SK-N-SH (cell line): ENCODE data around the gene PBRM1. TPM values are rescaled to one million over a fixed set of nuclear protein-coding genes. Genes with fewer than 3 reads are reported as not detected.

Experiments
- CTCF ChIA-PET: fragments of 300-600, 350-600 bp; formaldehyde crosslinking; extraction: SDS; loops from one replicate; lab custom pipeline; 2021; lab: Yijun Ruan, JAX
- POLR2A ChIA-PET: fragments of 350-600 bp; sonication (Branson Sonifier 250); formaldehyde crosslinking; extraction: SDS; loops from one replicate; lab custom pipeline; 2020; ENCODE audit warnings: antibody characterized with exemption, inconsistent platforms; lab: Yijun Ruan, JAX
- DNase-seq: peaks from one replicate; pipeline ENCODE4 v3.0.0; 2012
- H2AFZ ChIP-seq: fragments of 200-600 bp; sonication (generic); 2 replicates; pipeline ENCODE4 v1.8.1; 2016; ENCODE audit warnings: antibody characterized with exemption, mild to moderate bottlenecking, low read depth
- H3F3A ChIP-seq: fragments of 200-600 bp; sonication (generic); replicated peaks from 2 replicates; pipeline ENCODE3; 2016; ENCODE audit warnings: antibody characterized with exemption, mild to moderate bottlenecking; ENCODE audit not compliant: insufficient read depth
- H3K27ac ChIP-seq, 2 experiments: fragments of 200-500 bp in 1 of 2; fragments of 200-600 bp in 1 of 2; sonication (Bioruptor generic) in 1 of 2; sonication (generic), shearing (Covaris generic) in 1 of 2; 2 replicates each; pipeline versions ENCODE4 v1.5.1 to v1.6.1; 2014 to 2016; ENCODE audit warnings: low read depth in 2 of 2, inconsistent platforms in 1 of 2, low read length in 1 of 2, mild to moderate bottlenecking in 1 of 2, mixed read lengths in 1 of 2
- H3K27me3 ChIP-seq: fragments of 200-600 bp; sonication (generic), shearing (Covaris generic); 2 replicates; pipeline ENCODE4 v1.6.1; 2016; ENCODE audit warnings: mixed run types; ENCODE audit not compliant: insufficient read depth
- H3K36me3 ChIP-seq, 2 experiments: fragments of 200-500 bp in 1 of 2; fragments of 200-600 bp in 1 of 2; sonication (Bioruptor generic) in 1 of 2; sonication (generic) in 1 of 2; replicated peaks in 1 of 2; 2 replicates each; pipeline versions ENCODE3 to v1.5.1; 2014 to 2016; ENCODE audit warnings: low read length in 1 of 2, mild to moderate bottlenecking in 1 of 2; ENCODE audit not compliant: insufficient read depth in 2 of 2, control insufficient read depth in 1 of 2
- H3K4me1 ChIP-seq, 2 experiments: fragments of 200-500 bp in 1 of 2; fragments of 200-600 bp in 1 of 2; sonication (Bioruptor generic) in 1 of 2; sonication (generic), shearing (Covaris generic) in 1 of 2; 2 replicates each; pipeline versions ENCODE4 v1.5.1 to v1.6.1; 2014 to 2016; ENCODE audit warnings: low read depth in 1 of 2, low read length in 1 of 2, mixed run types in 1 of 2; ENCODE audit not compliant: insufficient read depth in 2 of 2, control insufficient read depth in 1 of 2
- H3K4me2 ChIP-seq: fragments of 200-600 bp; sonication (generic), shearing (Covaris generic); 2 replicates; pipeline ENCODE4 v1.6.1; 2017; ENCODE audit warnings: mixed run types
- H3K4me3 ChIP-seq, 2 experiments: fragments of 200-500 bp in 1 of 2; fragments of 200-600 bp in 1 of 2; sonication (Bioruptor generic) in 1 of 2; sonication (generic), shearing (Covaris generic) in 1 of 2; 2 replicates each; pipeline versions ENCODE4 v1.5.1 to v1.8.1; 2014 to 2016; ENCODE audit warnings: low read depth in 2 of 2, inconsistent platforms in 1 of 2, low read length in 1 of 2, mild to moderate bottlenecking in 1 of 2, mixed read lengths in 1 of 2, moderate library complexity in 1 of 2
- H3K79me2 ChIP-seq: fragments of 200-600 bp; sonication (generic); 2 replicates; pipeline ENCODE4 v1.8.1; 2017; ENCODE audit warnings: mild to moderate bottlenecking; ENCODE audit not compliant: insufficient read depth
- H3K9ac ChIP-seq: fragments of 200-600 bp; sonication (generic); 2 replicates; pipeline ENCODE4 v1.6.1; 2017; ENCODE audit warnings: mixed run types
- H3K9me2 ChIP-seq: fragments of 200-600 bp; sonication (generic); 2 replicates; pipeline ENCODE4 v1.6.1; 2017; ENCODE audit warnings: mixed run types
- H3K9me3 ChIP-seq: fragments of 200-600 bp; sonication (generic); 2 replicates; pipeline ENCODE4 v1.6.1; 2017; ENCODE audit warnings: mixed run types, mild to moderate bottlenecking, moderate library complexity
- H4K20me1 ChIP-seq: fragments of 200-600 bp; sonication (generic); 2 replicates; pipeline ENCODE4 v1.6.1; 2017; ENCODE audit warnings: mild to moderate bottlenecking, mixed run types; ENCODE audit not compliant: insufficient read depth
- FOSL2 ChIP-seq: IDR thresholded peaks from 2 replicates; pipeline ENCODE4 v1.4.0; 2012; ENCODE audit warnings: low read depth, mild to moderate bottlenecking, moderate library complexity, borderline replicate concordance
- GABPA ChIP-seq: IDR thresholded peaks from 2 replicates; pipeline ENCODE4 v1.4.0; 2012; ENCODE audit warnings: low read depth, mild to moderate bottlenecking
- IRF3 ChIP-seq: fragments of 150-350 bp; IDR thresholded peaks from 2 replicates; pipeline ENCODE4 v1.6.1; 2016; ENCODE audit warnings: mild to moderate bottlenecking, low read depth, low read length
- JUND ChIP-seq: IDR thresholded peaks from 2 replicates; pipeline ENCODE4 v1.4.0; 2012
- RXRA ChIP-seq: IDR thresholded peaks from 2 replicates; pipeline ENCODE4 v1.4.0; 2012; ENCODE audit warnings: low read depth, mild to moderate bottlenecking, borderline replicate concordance
- TEAD4 ChIP-seq: IDR thresholded peaks from 2 replicates; pipeline ENCODE4 v1.4.0; 2012; ENCODE audit warnings: mild to moderate bottlenecking, borderline replicate concordance; ENCODE audit not compliant: insufficient read depth
- USF2 ChIP-seq: fragments of 150-350 bp; IDR thresholded peaks from 2 replicates; pipeline ENCODE4 v1.6.1; 2017; ENCODE audit warnings: antibody characterized with exemption, low read length, low read depth, borderline replicate concordance
- whole genome bisulfite sequencing: methylation state at CpG from one replicate; pipeline ENCODE4 v1.1.6; 2017; ENCODE audit warnings: low lambda C conversion rate; 5-methylcytosine and 5-hydroxymethylcytosine counted together
- polyA plus RNA-seq, 3 experiments: library from polyadenylated mRNA; depleted of rRNA; stranded (reverse); fragments of >200 nt; gene quantifications; 2 replicates each; pipeline ENCODE4 v1.2.3, GENCODE V29; 2012

The PBRM1 gene
- polyA plus RNA-seq, 1 of the 3 experiments (the other 2 are of a cell fraction), result 14.3 TPM

GRCh38 chr3:52557011-52557960 is 128.4 kb downstream of the PBRM1 start:
- no peaks in the 10 kb centered on the region for H3K9me2 ChIP-seq
- POLR2A ChIA-PET, result interaction anchor here (0.7 kb wide), 1 partner anchor 77 kb away, joined by 3 read pairs; no protein-coding TSS in a partner anchor
- peaks cover 7% of the 10 kb centered on the region for H3F3A ChIP-seq
- peaks cover 61 to 79% of the 10 kb centered on the region in 2 experiments for H3K36me3 ChIP-seq
- no peak overlapping the region for H2AFZ ChIP-seq
- H3K79me2 ChIP-seq, result no peaks in the 10 kb centered on the region
- CTCF ChIA-PET, result interaction anchor here (0.9 kb wide), 1 partner anchor 85 kb away, joined by 3 read pairs; no protein-coding TSS in a partner anchor
- no peak for DNase-seq
- H3K4me2 ChIP-seq, result no peak overlapping the region
- H4K20me1 ChIP-seq, result 0 out of 2 replicates have a peak, but pooled peaks cover 4% of the 10 kb centered on the region
- peaks cover 7 to 8% of the 10 kb centered on the region in 2 experiments; a peak in 2 of 4 replicates for H3K4me1 ChIP-seq
- 93% methylated on average over 9 of the region's 9 CpGs for WGBS
- no peak overlapping the region for H3K9ac ChIP-seq
- TF ChIP-seq RXRA, result no peak
- TF ChIP-seq FOSL2, result no peak
- no peak for TF ChIP-seq GABPA
- TF ChIP-seq, all 33 proteins: peak for 0
- Histone ChIP-seq H3K9me3 (no peaks in the 10 kb centered on the region), H3K4me3 (no peak overlapping the region), H3K27me3 (no peaks in the 10 kb centered on the region), H3K27ac (no peak overlapping the region; a peak in 2 of 4 replicates)

GRCh38 chr3:52555056-52555455 is 130.7 kb downstream of the PBRM1 start:
- Histone ChIP-seq H3K36me3 (peaks cover 57 to 81% of the 10 kb centered on the region in 2 experiments), H3K4me3 (no peak overlapping the region), H3K27me3 (no peaks in the 10 kb centered on the region), H3K9me2 (no peaks in the 10 kb centered on the region), H3K9ac (no peak overlapping the region), H3K79me2 (no peaks in the 10 kb centered on the region), H2AFZ (no peak overlapping the region), H4K20me1 (0 out of 2 replicates have a peak, but pooled peaks cover 4% of the 10 kb centered on the region), H3F3A (no peaks in the 10 kb centered on the region), H3K4me1 (peaks cover 0 to 7% of the 10 kb centered on the region in 2 experiments; a peak in 2 of 4 replicates), H3K9me3 (no peaks in the 10 kb centered on the region), H3K4me2 (no peak overlapping the region), H3K27ac (peak overlapping the region; percentile 6 to 53; a peak in 3 of 4 replicates)
- WGBS, result 100% methylated on average over 1 of the region's 1 CpG
- TF ChIP-seq FOSL2 (no peak), USF2 (no peak), IRF3 (no peak), RXRA (no peak), TEAD4 (no peak), JUND (no peak)
- POLR2A ChIA-PET, result no interaction called here
- CTCF ChIA-PET, result interaction anchor here (0.8 to 1.6 kb wide), 5 partner anchors 9 to 108 kb away, joined by 3 to 4 read pairs (median 3); no protein-coding TSS in a partner anchor
- no peak for DNase-seq
